GM18868 (cell line): Measurements from ENCODE around the gene EHBP1L1.
"Not testable (repeated sequence)": the region's sequence is repeated elsewhere in the genome, so short reads cannot be mapped to it uniquely, and the experiment has no call there.

Source experiments
- ATAC-seq: cut with Tn5 transposase; IDR thresholded peaks from one replicate; pipeline ENCODE4 v1.9.1; 2021; ENCODE audit warnings: mild to moderate bottlenecking, moderate library complexity; ENCODE audit not compliant: unreplicated experiment

Gene EHBP1L1

DNA sequence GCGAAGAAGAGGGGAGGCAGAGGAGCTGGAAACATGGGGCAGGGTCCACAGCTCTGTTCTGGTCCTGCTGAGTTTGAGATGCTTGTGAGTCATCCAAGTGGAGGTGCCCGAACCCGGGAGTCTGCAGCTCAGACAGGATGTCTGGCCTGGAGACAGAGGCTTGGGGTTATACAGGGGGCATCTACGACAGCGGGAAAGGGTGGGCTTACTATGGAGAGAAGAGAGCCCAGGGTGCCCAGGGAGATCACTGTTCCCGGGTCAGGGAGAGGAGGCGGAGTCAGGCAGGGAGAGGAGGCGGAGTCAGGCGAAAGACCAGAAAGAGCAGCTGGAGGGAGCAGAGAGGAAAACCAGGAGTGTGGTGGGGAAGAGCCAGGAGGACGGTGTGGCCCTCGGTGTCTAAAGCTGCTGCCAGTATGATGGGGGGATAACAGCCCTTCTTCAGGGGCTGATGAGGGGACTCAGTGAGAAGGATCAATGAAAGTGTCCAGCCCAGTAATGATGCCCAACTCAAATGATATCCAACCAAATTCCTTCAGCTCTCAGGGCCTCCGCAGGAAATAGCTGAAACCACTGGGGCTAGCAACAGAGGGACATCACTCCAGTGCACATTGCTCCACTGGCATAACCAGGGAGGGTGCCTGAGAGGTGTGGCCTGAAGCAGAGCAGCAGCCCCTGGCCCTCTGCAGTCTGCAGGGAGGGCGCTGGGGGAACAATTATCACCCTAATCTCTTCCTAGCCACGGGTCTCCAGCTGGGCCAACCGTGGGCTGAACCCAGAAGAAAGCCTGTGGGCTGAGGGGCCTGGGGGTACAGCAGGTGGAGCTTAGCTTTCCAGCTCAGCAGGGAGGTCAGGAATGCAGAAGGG lies 15.1 kb upstream of the EHBP1L1 start:
- ATAC-seq: no peak

DNA sequence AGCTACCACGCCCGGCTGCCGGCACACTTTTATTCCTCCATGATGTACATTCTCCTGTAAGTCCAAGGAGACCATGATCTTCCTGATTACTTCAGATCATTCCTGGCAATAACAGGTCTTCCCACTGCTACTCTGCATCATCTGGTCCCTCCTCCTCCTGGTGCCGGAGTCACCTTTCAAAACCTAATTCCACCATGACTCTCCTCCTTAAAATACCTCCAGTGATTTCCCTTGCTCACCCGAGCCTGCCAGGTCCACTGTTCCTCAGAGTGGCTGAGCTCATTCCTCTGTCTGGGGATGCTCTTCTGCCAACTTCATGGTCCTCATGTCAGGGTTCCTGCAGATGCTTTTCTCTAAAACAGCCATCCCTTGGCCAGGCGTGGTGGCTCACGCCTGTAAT lies 13.8 kb upstream of the EHBP1L1 start:
- ATAC-seq: no peak

DNA sequence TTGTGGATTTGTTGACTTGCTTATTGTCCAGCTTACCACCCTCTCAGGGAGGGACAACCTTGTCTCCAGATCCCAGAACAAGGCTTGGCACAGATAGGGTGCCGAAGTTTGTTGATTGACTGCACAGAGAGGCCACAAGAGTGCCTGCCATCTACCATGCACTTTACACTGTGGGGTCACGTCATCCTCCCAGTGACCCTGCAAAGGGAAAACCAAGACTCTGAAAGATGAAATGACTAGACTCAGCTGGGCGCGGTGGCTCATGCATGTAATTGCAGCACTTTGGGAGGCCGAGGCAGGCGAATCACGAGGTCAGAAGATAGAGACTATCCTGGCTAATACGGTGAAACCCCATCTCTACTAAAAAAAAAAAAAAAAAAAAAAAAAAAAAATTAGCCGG lies 13.1 kb upstream of the EHBP1L1 start:
- no peak for ATAC-seq

DNA sequence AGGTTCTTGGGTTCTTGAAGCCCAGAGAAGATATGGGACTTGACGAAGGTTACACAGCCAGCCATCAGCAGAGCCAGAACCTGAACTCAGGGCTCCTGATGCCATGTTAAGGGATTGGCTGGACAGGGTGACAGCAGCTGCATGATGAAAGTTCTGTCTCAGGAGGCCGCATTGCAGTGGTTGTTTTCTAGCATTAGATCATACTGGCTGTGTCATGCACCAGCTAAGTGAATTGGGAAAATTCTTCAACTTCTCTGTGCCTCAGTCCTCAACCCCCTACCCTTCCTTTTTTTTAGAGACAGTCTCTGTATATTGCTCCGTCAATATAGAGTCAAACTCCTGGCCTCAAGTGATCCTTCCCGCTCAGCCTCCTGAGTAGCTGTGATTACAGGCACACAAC lies 12.3 kb upstream of the EHBP1L1 start:
- ATAC-seq: no peak

DNA sequence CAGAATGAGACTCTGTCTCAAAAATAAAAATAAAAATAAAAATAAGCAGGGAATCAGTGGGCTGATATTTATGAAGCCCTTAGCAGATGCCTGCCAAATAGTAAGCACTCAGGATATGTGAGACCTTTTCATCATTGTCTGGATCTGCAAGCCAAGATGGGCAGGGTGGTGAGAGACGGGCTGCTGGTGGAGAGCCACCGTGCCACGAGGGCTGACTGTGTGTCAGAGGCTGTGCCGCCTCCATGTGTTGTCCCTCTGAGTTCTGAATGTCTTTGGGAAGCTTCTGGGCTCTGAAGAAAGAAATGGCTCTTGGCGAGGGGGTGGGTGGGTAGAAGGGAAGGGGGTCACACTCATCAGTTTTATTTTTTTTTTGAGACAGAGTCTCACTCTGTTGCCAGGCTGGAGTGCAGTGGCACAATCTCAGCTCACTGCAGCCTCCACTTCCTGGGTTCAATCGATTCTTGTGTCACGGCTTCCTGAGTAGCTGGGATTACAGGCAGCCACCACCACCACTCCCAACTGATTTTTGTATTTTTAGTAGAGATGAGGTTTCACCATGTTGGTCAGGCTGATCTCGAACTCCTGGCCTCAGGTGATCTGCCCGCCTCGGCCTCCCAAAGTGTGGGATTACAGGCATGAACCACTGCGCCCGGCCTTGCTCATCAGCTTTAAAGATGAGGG lies 10.8 kb upstream of the EHBP1L1 start:
- not testable (repeated sequence) for ATAC-seq

DNA sequence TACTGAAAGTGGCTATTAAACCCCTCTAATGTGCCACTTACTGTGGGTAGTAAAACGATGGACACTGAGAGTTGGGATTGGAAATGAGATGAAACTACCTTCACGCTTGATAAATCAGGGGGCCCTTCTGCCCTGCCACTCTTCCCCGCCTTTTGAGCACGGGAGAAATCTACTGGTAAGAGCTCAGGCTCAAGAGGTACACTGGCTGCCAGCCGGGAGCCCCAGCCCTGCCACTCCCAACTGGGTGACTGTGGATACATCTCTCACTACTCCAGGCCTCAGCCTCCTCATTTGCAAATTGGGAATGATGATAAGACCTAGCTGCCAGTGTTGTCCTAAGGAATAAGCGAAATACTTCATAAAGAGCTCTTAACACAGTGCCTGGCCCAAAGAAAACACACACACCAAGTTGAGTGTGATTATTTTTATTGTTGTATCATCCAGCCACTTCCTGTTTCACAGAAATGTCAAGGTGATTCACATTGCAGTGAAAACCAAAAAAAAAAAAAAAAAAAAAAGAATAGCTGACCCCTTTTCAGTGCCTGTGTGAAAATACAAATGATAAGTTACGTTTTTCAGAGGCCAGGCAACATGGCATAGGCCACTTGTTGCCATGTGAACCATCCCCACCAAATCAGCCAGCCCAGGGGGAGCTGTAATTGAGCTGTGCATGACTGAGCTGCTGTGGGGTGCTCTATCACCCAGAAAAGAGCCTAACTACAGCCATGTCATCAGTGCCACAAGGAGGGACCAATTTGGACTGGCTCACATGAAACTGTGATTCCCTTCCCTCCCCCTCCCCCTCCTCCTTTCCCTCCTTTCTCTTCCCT lies 10.0 kb upstream of the EHBP1L1 start:
- no peak for ATAC-seq

DNA sequence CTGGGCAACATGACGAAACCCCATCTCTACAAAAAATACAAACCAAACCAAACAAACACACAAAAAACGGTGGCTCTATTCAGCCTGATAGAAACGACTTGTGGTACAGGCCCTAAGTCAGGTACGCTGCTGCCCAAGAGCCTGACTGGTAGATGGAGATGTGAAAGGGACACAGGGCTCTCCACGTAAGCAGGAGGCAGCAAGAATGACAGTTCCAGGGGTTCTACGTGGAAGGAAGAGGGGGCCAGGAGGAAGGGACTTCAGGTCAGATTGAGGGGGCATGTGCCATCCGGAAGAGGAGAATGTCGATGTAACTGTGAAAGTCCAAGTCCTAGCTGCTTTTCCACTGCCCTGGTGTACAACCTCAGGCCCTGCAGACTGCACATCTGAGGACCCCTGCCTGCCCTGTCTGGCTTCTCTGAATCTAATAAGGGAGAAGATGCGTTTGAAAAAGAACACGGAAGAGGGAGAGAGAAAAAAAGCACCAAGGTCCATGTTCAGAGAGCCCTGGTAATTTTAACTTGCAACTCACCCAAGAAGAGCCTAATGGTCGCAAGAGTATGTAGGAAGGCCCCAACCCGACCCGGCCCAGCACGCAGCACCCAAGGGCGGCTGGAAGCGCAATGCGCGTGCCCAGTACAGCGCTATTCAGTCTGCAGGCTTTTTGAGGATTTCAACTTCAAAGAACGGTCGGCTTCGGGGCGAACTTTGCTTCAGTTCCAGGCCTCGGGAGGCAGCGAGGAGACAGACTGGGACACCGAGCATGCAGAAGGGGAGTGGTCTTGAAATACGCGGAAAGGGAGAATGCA lies 6.5 kb upstream of the EHBP1L1 start:
- ATAC-seq: no peak

DNA sequence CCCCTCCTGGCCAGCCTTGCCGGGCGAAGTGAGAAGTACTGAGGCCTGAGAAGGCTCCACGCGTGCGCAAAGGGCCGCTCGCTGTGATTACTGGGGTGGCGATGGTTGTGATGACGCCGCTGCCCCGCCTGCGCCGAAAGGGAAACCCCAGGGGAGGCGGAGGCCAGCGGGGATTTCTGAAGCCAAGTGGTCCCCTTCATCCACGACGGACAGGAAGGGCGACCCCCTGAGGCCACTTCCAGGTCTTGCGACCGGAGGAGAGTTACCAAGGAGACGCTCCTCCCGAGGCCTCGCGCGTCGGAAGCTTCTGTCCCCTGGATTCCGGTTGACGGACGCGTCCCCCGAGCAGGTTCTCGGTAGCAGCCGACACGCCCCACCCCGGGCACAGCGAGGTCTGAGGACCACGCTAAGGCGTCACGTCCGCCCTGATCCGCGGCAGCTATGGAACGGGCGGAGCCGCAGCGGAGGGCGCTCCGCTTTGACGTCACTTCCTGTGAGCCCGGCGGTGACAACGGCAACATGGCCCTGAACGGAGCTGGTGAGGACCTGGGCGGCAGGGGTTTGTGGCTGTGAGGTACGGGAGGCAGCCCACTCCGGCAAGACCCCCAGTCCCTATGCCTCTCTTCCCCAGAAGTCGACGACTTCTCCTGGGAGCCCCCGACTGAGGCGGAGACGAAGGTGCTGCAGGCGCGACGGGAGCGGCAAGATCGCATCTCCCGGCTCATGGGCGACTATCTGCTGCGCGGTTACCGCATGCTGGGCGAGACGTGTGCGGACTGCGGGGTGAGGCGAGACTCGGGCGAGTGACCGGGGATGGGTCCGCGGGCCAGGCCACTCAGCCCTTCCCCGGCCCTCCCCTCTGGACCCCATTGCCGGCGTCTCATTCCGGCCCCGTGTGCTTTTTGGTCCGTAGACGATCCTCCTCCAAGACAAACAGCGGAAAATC lies 5.6 kb upstream of the EHBP1L1 start, which contains the start of gene ZNRD2:
Gene ZNRD2, plus strand, starts transcription at position 505 of the 946 bp plus-strand sequence. Its CDS starts 15 bp downstream, at position 520.
- ATAC-seq: peak; percentile 73

DNA sequence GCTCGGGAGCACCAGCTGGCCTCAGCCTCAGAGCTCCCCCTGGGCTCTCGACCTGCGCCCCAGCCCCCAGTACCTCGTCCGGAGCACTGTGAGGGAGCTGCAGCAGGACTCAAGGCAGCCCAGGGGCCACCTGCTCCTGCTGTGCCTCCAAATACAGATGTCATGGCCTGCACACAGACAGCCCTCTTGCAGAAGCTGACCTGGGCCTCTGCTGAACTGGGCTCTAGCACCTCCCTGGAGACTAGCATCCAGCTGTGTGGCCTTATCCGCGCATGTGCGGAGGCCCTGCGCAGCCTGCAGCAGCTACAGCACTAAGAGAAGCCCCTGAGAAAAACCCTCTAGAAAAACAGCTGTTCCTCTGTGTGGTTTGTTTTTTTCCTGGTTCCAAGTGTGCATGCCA lies 4.4 kb upstream of the EHBP1L1 start:
- ATAC-seq: no peak

DNA sequence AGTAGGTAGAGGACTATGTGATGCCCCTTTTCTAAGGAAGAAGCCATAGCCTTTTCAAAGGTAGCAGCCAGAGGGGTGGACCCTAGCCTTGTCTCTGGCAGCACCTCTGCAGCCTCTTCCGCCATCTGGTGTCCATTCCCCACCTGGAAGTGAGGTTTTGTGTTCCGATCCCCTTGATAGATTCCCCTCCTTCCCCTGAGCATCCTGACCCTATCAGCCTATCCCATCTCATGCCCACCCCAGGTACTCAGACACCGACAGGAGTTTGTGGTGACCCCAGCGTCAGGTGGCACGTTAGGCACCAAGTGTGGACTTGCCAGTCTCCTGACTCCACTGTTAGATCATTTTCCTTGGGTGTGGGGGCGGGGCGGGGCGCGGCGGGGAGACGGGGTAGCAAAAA lies 3.9 kb upstream of the EHBP1L1 start:
- no peak for ATAC-seq

DNA sequence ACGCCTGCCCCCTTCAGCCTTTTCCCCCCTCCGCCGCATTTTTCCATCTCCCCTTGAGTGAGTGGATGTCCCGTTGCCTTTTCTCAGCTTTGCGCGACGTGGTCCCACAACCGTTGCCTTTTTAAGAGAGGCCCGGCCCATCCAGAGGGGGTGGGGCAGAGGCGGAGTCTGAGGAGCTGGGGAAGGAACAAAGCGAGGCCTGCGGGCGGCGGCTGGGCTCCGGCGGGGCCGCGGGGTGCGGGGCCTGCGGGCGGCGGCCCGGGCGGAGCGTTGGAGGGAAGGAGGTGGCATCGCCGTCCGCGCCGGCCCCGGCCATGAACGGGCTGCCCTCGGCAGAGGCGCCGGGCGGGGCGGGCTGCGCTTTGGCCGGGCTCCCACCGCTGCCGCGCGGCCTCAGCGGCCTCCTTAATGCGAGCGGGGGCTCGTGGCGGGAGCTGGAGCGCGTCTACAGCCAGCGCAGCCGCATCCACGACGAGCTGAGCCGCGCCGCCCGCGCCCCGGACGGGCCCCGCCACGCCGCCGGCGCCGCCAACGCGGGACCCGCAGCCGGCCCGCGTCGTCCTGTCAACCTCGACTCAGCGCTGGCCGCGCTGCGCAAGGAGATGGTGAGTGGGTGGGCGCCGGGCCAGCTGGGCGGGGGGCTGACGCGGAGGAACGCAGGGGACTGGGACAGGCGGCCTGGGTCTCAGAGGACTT lies 3.3 kb upstream of the EHBP1L1 start, which contains the start of gene FAM89B:
Gene FAM89B, plus strand, starts transcription at position 183 of the 696 bp plus-strand sequence. Its CDS starts 132 bp downstream, at position 315.
- ATAC-seq: no peak

DNA sequence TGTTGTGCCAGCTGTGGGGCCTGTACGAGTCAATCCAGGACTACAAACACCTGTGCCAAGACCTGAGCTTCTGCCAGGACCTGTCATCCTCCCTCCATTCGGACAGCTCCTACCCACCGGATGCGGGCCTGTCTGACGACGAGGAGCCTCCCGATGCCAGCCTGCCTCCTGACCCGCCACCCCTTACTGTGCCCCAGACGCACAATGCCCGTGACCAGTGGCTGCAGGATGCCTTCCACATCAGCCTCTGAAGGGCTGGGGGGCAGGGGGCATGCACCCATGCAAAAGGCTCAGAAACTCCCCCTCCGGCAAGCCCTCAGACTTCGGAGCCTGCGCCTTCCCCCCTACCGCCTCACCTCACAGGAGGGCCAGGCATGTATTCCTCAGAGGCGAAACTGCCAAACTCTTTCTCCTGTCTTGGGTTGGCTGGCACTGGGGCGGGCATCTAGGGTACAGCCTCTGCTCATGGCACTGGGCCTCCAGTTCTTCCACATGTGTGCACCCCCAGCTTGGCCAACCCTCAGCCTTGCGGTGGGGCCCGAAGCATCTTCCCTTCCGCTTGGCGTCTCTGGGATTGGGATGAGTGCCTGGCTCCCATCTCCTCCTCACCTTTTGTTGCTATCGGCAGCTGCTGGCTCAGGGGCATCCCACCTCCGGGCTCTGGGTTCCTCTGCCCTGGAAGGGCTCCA lies 2.3 kb upstream of the EHBP1L1 start:
- no peak for ATAC-seq

DNA sequence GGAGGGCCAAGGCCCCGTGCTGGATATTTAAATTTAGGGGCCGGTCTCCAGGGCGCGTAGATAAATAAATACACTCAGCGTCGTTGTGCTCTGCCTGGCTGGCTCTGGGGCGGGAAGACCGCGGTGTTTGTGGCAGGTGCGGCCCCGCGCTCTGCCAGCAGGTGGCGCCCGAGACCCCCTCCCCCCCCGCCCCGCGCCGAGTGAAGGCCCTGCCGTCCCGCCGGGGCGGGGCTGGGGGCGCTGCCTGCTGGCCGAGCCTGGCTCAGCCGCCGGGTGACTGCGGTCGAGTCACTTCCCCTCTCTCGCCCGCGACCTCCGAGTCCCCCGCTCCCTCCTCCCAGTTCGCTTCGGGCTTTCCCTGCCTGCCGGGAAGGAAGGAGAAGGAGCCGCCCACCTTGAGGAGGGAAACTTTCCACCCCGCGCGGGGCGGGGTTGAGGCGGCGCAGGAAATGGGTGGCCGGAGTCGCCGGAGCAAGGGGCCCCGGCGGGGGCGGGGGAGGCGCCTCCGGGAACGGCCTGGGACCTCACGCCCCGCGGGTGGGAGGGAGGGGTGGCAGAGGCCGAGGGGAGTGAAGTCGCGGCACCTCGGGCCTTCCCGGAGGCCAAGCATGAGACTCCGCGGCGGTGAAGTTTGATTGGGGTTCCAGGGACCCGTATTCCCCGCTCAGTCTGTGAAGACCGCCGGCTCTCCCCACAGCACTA lies 1.6 kb upstream of the EHBP1L1 start:
- peak; percentile 27 for ATAC-seq

DNA sequence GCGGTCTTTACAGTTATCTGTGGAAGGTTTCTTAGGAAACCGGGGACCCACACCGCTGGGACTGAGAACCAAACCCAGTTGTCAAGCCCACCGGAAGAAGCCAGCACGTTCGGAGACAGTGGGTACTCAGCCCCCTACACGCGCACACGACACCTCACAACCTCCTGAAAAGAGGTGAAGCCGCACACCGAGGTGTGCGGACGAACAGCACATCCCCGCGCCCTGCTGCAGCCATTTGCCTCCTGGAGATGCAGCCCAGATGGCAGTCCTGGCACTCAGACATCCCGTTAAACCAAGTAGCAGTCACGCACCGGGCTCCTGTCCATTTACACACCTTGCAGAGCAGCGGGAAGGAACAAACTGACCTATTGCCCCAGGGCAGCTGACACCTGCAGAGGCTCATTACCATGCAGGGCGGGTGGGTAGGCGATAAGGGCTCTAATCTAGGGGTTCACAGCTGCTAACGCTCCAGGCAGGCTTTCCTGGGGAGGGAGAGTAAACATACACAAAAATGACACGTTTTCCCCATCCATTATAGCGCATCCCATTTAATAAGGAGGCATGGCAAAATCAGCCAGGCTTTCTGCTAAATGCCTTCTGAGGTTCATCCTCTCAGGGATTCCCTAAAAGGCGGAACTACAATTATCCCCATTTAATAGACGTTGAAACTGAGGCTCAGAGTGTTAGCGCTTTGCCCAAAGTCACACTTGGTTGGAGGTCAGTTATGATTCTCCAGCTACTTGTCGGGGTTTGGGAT lies 864 bp upstream of the EHBP1L1 start:
- ATAC-seq: no peak

DNA sequence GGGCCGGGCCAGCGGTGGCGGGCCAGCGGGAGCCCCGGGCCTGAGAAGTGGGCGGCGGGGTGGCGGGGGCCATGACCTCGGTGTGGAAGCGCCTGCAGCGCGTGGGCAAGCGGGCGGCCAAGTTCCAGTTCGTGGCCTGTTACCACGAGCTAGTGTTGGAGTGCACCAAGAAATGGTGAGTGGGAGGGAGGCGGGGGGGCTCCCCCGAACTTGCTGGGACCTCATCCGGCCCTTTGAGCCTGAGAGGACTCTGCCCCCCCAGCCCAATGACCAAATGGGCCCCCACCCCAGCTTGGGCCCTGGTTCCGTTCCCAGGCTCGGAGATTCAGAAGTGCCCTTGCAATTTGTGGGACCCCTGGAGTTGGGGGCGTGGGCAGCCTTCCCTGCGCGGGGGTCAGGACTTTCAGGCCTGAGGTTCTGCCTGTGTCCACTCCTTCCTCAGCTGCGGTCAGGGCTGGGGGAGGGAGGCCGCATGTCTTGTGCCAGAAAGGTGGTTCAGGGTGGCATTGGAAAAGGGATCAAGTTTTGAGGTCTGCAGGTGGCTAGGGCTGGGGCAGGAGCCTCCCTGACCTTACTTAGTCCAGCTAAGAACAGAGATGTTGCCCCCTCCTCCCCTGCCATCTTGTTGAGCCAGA lies 496 bp downstream of the EHBP1L1 start:
- no peak for ATAC-seq
